ENCODE measurements around the gene ARFGAP1.
"Not testable (repeated sequence)": the region's sequence is repeated elsewhere in the genome, so short reads cannot be mapped to it uniquely, and the experiment has no call there.

ARFGAP1 gene

DNA sequence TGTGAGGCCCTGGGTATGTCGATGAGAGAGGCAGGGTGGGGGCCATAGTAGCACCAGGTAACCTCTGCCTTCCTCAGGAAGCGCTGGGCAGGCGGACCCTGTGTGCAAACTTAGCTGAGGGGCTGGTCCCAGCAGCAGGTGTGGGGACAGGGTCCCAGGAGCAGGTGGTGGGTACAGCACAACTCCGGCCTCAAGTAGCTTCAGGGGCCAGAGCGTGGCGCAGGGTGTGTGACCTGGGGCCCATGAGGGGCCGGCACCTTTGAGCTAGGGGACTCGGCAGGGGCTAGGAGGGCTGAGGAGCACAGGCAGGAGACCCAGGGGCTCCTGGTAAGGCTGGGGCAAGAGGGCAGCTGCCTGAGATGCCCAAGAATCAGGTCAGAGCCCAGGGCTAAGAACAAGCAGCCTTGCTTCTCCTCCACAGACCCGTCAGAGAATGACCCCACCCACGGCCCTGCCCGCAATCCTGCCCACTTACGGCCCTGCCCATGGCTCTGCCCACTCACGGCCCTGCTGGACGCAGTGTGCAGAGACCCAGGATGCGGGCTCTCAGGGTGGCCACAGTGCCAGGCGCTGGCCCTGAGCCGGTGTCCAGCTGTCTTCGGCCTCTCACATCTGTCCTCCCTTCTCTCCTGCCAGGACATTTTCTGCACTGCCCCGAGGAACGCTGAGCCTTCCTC, 57.6 kb downstream of the ARFGAP1 start:
- intact Hi-C loops (cut with micrococcal nuclease): no loop called here
- H3K27ac Mint-ChIP-seq: no peak overlapping the region
- H3K36me3 Mint-ChIP-seq (ENCODE audit: low read depth): no peaks in the 10 kb centered on the region
- H3K9me3 Mint-ChIP-seq: peaks cover 19% of the 10 kb centered on the region
- peaks cover 2% of the 10 kb centered on the region for H3K27me3 Mint-ChIP-seq
- no peak overlapping the region for H3K4me3 Mint-ChIP-seq
- H3K4me1 Mint-ChIP-seq (ENCODE audit: low read depth): no peaks in the 10 kb centered on the region

DNA sequence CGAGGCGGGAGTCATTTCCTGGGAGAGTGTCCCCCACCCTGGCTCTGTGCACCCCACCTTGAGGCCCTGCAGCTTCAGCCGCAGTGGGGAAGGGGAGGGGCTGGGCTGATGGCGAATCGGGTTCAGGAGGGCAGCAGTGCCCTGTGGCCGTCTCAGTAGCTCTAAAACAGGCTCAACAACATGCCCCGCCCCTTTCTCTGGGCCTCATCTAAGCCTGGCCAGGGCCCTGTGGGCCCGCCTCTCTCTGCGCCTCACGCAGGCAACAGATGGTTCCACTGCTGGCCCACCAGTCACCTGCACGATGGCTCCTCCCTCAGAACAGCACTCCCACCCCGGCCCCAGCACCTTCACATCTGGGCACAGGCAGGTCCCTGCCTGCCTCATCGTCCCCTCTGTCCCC, 58.3 kb downstream of the ARFGAP1 start:
- intact Hi-C loops (cut with micrococcal nuclease): no loop called here
- Mint-ChIP-seq H3K27me3 (peaks cover 9% of the 10 kb centered on the region), H3K4me3 (no peak overlapping the region), H3K4me1 (ENCODE audit: low read depth) (no peaks in the 10 kb centered on the region), H3K36me3 (ENCODE audit: low read depth) (no peaks in the 10 kb centered on the region), H3K9me3 (peaks cover 19% of the 10 kb centered on the region), H3K27ac (no peak overlapping the region)

GRCh38 chr20:63331741-63332400, 59.3 kb downstream of the ARFGAP1 start:
- Mint-ChIP-seq H3K4me3 (no peak overlapping the region), H3K36me3 (ENCODE audit: low read depth) (no peaks in the 10 kb centered on the region), H3K9me3 (peaks cover 17% of the 10 kb centered on the region), H3K27me3 (peaks cover 10% of the 10 kb centered on the region), H3K4me1 (ENCODE audit: low read depth) (no peaks in the 10 kb centered on the region), H3K27ac (no peak overlapping the region)
- intact Hi-C loops (cut with micrococcal nuclease): no loop called here

DNA sequence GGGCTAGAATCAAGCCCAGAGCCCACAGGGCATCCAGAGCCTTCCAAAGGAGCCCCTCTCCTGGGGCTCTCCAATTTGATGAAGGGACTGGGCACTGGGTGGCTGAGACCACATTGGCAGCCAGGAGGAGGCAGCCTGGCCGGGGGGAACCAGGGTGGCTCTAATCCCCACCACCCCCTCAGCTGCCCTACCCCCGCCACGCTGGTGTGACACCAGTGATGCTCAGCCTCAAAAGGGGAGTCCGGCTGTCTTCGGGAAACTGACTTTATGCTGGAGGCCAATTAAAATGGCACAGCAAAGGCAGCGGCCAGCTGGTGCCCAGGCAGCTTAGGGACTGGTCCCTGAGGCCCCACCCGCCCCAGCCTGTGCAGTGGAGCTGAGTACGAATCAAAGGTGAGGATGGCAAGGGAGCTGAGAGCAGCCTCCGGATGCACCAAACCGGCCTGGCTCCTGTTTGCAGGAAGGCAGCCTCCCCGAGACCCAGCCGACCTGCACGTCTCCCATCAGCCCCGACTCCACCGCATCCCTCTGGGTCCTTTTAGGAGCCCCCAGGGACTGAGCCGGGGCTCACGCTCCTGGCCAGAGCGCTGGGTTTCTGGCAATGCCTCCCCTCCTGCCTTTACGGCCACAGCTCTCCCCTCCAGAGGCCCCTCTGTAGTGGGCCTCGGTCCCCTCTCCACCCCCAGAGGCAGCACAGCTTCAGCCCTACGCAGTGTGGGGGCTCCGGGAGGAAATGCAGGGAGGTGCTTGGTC, 60.1 kb downstream of the ARFGAP1 start:
- H3K9me3 Mint-ChIP-seq: peaks cover 11% of the 10 kb centered on the region
- intact Hi-C loops (cut with micrococcal nuclease): no loop called here
- H3K27ac Mint-ChIP-seq: no peak overlapping the region
- H3K4me3 Mint-ChIP-seq: no peak overlapping the region
- H3K36me3 Mint-ChIP-seq (ENCODE audit: low read depth): no peaks in the 10 kb centered on the region
- H3K4me1 Mint-ChIP-seq (ENCODE audit: low read depth): no peaks in the 10 kb centered on the region
- H3K27me3 Mint-ChIP-seq: peaks cover 14% of the 10 kb centered on the region

DNA sequence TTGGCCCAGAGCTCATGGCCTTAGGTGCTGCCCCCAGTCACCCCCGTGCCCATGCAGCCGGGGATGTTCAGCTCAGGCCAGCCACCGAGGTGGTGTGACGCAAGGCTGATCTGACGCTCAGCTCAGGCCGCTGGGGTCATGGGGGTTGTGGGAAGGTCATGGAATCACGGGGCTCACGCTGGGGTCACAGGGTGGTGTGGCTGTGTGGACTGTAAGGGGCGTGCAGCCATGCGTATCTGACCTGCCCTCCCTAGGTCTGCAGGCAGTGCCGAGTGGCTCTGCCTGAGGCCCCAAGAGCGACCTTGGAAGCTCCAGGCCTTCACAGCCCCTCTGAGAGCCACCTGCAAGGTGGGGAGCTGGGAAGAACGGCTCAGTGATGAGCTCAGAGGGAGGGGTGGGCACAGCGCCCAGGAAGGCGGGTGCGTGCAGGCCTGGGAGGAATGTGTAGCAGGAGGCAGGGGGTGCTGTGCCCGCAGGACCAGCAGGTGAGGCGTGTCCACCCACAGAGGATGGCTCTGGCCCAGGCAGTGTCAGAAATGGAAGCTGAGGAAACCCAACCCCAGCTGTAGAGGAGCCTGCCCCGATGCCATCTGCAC, 60.7 kb downstream of the ARFGAP1 start:
- H3K36me3 Mint-ChIP-seq (ENCODE audit: low read depth): no peaks in the 10 kb centered on the region
- H3K27me3 Mint-ChIP-seq: peaks cover 14% of the 10 kb centered on the region
- no peak overlapping the region for H3K4me3 Mint-ChIP-seq
- H3K27ac Mint-ChIP-seq: no peak overlapping the region
- no peaks in the 10 kb centered on the region for H3K4me1 Mint-ChIP-seq (ENCODE audit: low read depth)
- intact Hi-C loops (cut with micrococcal nuclease): no loop called here
- peaks cover 11% of the 10 kb centered on the region for H3K9me3 Mint-ChIP-seq

DNA sequence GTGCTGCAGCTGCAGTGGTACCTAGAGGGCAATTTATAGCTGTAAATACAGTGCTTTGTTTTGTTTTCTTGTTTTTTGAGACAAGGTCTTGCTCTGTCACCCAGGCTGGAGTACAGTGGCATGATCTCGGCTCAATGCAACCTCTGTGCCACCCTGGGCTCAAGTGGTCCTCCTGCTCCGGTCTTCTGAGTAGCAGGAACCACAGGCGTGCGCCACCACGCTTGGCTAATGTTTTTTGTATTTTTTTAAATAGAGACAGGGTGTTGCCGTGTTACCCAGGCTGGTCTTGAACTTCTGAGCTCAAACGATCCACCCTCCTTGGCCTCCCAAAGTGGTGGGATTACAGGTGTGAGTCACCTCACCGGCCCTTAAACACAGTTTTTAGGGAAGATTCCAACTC, 61.7 kb downstream of the ARFGAP1 start:
- H3K36me3 Mint-ChIP-seq (ENCODE audit: low read depth): no peaks in the 10 kb centered on the region
- H3K27ac Mint-ChIP-seq: no peak overlapping the region
- no peak overlapping the region for H3K4me3 Mint-ChIP-seq
- no peaks in the 10 kb centered on the region for H3K4me1 Mint-ChIP-seq (ENCODE audit: low read depth)
- H3K9me3 Mint-ChIP-seq: peaks cover 21% of the 10 kb centered on the region
- intact Hi-C loops (cut with micrococcal nuclease): no loop called here
- peaks cover 14% of the 10 kb centered on the region for H3K27me3 Mint-ChIP-seq

GRCh38 chr20:63335060-63335459, 62.4 kb downstream of the ARFGAP1 start:
- H3K27ac Mint-ChIP-seq; H3K36me3 Mint-ChIP-seq (ENCODE audit: low read depth); intact Hi-C loops (cut with micrococcal nuclease); H3K4me3 Mint-ChIP-seq; H3K4me1 Mint-ChIP-seq (ENCODE audit: low read depth): not testable (repeated sequence)
- peaks cover 22% of the 10 kb centered on the region for H3K9me3 Mint-ChIP-seq
- peaks cover 14% of the 10 kb centered on the region for H3K27me3 Mint-ChIP-seq

DNA sequence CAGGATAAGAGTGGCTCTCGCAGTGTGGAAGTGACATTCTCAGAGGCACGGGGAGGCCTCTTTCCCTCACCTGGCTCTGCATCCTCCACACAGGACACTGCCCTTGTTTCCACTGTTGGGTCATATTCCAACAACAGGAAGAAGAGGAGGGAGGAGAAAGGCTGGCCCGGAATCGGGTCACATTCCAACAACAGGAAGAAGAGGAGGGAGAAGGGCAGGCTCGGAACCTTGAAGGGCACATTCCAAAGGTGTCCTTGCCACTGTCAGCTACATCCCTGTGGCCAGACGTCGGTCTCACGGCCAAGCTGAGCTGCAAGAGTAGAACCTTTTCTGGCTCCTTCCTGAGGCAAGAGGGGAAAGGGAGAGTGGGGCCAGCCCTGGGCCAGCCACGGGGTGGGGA, 63.1 kb downstream of the ARFGAP1 start:
- peaks cover 14% of the 10 kb centered on the region for H3K27me3 Mint-ChIP-seq

GRCh38 chr20:63336232-63336752, 63.7 kb downstream of the ARFGAP1 start:
- intact Hi-C loops (cut with micrococcal nuclease): no loop called here
- no peaks in the 10 kb centered on the region for H3K4me1 Mint-ChIP-seq (ENCODE audit: low read depth)

More for the DNA sequence above, 63.1 kb downstream of the ARFGAP1 start:
- intact Hi-C loops (cut with micrococcal nuclease): no loop called here
- Mint-ChIP-seq H3K27ac (no peak overlapping the region), H3K36me3 (ENCODE audit: low read depth) (no peaks in the 10 kb centered on the region), H3K4me3 (no peak overlapping the region), H3K4me1 (ENCODE audit: low read depth) (no peaks in the 10 kb centered on the region), H3K9me3 (peaks cover 27% of the 10 kb centered on the region)

GRCh38 chr20:63337786-63338420, 65.3 kb downstream of the ARFGAP1 start:
- intact Hi-C loops (cut with micrococcal nuclease): no loop called here
- Mint-ChIP-seq H3K4me3 (no peak overlapping the region), H3K27me3 (peaks cover 12% of the 10 kb centered on the region), H3K27ac (no peak overlapping the region), H3K4me1 (ENCODE audit: low read depth) (no peaks in the 10 kb centered on the region), H3K9me3 (peaks cover 28% of the 10 kb centered on the region), H3K36me3 (ENCODE audit: low read depth) (no peaks in the 10 kb centered on the region)

More at GRCh38 chr20:63336232-63336752, 63.7 kb downstream of the ARFGAP1 start:
- Mint-ChIP-seq H3K4me3 (no peak overlapping the region), H3K9me3 (peaks cover 32% of the 10 kb centered on the region), H3K36me3 (ENCODE audit: low read depth) (no peaks in the 10 kb centered on the region), H3K27ac (no peak overlapping the region), H3K27me3 (peaks cover 14% of the 10 kb centered on the region)

Measured in dendritic cell treated with granulocyte-macrophage colony-stimulating factor and Interleukin-4, amounts not matched to agents 40 ng/mL and 50 ng/mL, for 4 days (primary cell).